Vagina (tissue), 2 donors: ENCODE results near the gene DEK. TPM values are rescaled to one million over a fixed set of nuclear protein-coding genes. Genes with fewer than 3 reads are reported as not detected.

Experiments
- DNase-seq, 2 donors: peaks; one replicate each; pipeline ENCODE4 v3.0.0-alpha.2; 2017; ENCODE audit errors: extremely low spot score in 2 of 2
- H3K27ac ChIP-seq: fragments of 200-600 bp; sonication (generic); one replicate; pipeline ENCODE4 v1.5.1; 2019
- H3K27me3 ChIP-seq: fragments of 200-600 bp; sonication (generic); one replicate; pipeline ENCODE4 v1.5.1; 2019
- H3K36me3 ChIP-seq, 2 donors: fragments of 200-600 bp; sonication (generic); one replicate each; pipeline ENCODE4 v1.5.1; 2017 to 2019
- H3K4me1 ChIP-seq: fragments of 200-600 bp; sonication (generic); one replicate; pipeline ENCODE4 v1.5.1; 2019
- H3K4me3 ChIP-seq, 2 donors: fragments of 200-600 bp; sonication (generic); 1 replicate in 1 of 2; 2 replicates in 1 of 2; pipeline ENCODE4 v1.5.1; 2016 to 2019
- H3K9me3 ChIP-seq: fragments of 200-600 bp; sonication (generic); one replicate; pipeline ENCODE4 v1.5.1; 2019
- POLR2A ChIP-seq, 2 donors: fragments of 450-650 bp; IDR thresholded peaks; one replicate each; pipeline ENCODE4 v1.6.1; 2017; ENCODE audit warnings: antibody characterized with exemption in 2 of 2, mild to moderate bottlenecking in 2 of 2, moderate library complexity in 2 of 2
- POLR2AphosphoS5 ChIP-seq, 2 donors: sonication (generic); formaldehyde crosslinking; IDR thresholded peaks; one replicate each; pipeline ENCODE4 v1.9.0; 2017; ENCODE audit warnings: antibody characterized with exemption in 2 of 2, mild to moderate bottlenecking in 2 of 2, low read depth in 1 of 2; ENCODE audit not compliant: insufficient read depth in 1 of 2
- intact Hi-C: fragments of 100-400 bp; cut with DNase I; formaldehyde crosslinking; loops from one replicate; pipeline ENCODE4 v1.15.1; 2023
- total RNA-seq: library from RNA; depleted of rRNA; stranded (reverse); fragments of >200 nt; gene quantifications from one replicate; pipeline ENCODE4 v1.2.3, GENCODE V29; 2016
- TF ChIP-seq, protein P1 (sequence below), 3 experiments: fragments of 450-650 bp in 2 of 3; fragments of 200-600 bp in 1 of 3; sonication (generic) in 1 of 3; IDR thresholded peaks; one replicate each; pipeline ENCODE4 v1.5.1; 2017 to 2019; ENCODE audit warnings: antibody characterized with exemption in 3 of 3, mild to moderate bottlenecking in 2 of 3, moderate library complexity in 2 of 3

Gene DEK
- total RNA-seq, 1 donor from 2014 or later, result 121 TPM

DNA sequence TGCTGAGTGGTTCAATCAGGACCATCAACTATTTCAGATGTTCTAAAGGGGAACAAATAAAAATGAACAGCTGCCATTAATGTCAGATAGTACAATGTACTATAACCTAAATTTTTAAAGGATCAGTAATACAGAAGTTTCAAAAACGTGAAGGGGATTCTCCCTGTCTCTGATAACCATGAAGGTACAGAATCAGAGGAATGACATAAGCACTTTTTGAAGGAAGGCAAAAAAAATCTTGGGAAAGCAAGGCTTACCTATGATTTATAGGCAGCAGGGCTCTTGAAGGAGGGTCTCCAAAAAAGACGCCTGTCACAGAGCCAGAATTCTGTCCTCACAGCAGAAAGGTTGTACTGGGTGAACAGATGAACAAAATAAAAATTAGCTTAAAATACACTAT, 20.1 kb downstream of the DEK start:
- TF ChIP-seq POLR2AphosphoS5 (IDR thresholded peaks at IDR 0.05; ENCODE audit: insufficient read depth in 1 of 2, low read depth in 1 of 2), result no peak
- no peak for TF ChIP-seq POLR2A (IDR thresholded peaks at IDR 0.05)
- TF ChIP-seq, protein P1, sequence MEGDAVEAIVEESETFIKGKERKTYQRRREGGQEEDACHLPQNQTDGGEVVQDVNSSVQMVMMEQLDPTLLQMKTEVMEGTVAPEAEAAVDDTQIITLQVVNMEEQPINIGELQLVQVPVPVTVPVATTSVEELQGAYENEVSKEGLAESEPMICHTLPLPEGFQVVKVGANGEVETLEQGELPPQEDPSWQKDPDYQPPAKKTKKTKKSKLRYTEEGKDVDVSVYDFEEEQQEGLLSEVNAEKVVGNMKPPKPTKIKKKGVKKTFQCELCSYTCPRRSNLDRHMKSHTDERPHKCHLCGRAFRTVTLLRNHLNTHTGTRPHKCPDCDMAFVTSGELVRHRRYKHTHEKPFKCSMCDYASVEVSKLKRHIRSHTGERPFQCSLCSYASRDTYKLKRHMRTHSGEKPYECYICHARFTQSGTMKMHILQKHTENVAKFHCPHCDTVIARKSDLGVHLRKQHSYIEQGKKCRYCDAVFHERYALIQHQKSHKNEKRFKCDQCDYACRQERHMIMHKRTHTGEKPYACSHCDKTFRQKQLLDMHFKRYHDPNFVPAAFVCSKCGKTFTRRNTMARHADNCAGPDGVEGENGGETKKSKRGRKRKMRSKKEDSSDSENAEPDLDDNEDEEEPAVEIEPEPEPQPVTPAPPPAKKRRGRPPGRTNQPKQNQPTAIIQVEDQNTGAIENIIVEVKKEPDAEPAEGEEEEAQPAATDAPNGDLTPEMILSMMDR (IDR thresholded peaks at IDR 0.05), result no peak
- H3K27me3 ChIP-seq, result no peaks in the 10 kb centered on the region
- H3K4me1 ChIP-seq, result peaks cover 38% of the 10 kb centered on the region
- H3K27ac ChIP-seq, result no peak overlapping the region
- no peak for DNase-seq
- no peak overlapping the region for H3K4me3 ChIP-seq
- no peaks in the 10 kb centered on the region for H3K9me3 ChIP-seq
- H3K36me3 ChIP-seq, result peaks cover 0 to 13% of the 10 kb centered on the region in 2 donors
- intact Hi-C loops, result no loop called here

DNA sequence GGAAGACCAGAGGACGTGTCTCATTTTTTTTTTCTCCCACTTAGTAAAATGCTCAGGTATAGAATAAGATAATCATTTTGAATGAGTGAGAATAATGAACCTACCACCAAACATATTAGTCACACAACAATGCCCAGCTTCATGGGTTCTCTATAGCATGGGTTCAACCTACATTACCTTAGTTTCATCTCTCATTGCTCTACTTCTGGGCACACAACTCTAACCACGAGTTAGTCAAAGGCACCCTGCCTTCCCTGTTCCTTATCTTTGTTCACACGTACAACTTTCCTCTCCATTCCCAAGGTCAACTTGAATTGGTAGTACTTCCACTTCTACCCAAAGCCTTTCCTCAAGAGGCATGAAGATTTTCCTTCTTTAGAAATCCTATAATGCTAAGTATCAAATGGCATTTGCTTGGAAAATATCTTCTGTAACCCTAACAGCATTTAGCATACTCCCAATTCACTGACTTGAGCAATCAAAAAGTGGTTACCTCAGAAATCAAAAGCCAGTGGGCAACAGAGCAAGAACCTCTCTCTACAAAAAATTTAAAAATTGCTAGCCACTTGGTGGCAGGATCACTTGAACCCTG, 20.9 kb downstream of the DEK start:
- Histone ChIP-seq H3K27me3 (no peaks in the 10 kb centered on the region), H3K27ac (no peak overlapping the region), H3K36me3 (peaks cover 0 to 12% of the 10 kb centered on the region in 2 donors), H3K4me3 (no peak overlapping the region), H3K9me3 (no peaks in the 10 kb centered on the region), H3K4me1 (peaks cover 38% of the 10 kb centered on the region)
- intact Hi-C loops, result no loop called here
- TF ChIP-seq POLR2A (IDR thresholded peaks at IDR 0.05) (no peak), POLR2AphosphoS5 (IDR thresholded peaks at IDR 0.05; ENCODE audit: insufficient read depth in 1 of 2, low read depth in 1 of 2) (no peak)
- TF ChIP-seq, protein P1 (IDR thresholded peaks at IDR 0.05), result no peak
- DNase-seq, result no peak

DNA sequence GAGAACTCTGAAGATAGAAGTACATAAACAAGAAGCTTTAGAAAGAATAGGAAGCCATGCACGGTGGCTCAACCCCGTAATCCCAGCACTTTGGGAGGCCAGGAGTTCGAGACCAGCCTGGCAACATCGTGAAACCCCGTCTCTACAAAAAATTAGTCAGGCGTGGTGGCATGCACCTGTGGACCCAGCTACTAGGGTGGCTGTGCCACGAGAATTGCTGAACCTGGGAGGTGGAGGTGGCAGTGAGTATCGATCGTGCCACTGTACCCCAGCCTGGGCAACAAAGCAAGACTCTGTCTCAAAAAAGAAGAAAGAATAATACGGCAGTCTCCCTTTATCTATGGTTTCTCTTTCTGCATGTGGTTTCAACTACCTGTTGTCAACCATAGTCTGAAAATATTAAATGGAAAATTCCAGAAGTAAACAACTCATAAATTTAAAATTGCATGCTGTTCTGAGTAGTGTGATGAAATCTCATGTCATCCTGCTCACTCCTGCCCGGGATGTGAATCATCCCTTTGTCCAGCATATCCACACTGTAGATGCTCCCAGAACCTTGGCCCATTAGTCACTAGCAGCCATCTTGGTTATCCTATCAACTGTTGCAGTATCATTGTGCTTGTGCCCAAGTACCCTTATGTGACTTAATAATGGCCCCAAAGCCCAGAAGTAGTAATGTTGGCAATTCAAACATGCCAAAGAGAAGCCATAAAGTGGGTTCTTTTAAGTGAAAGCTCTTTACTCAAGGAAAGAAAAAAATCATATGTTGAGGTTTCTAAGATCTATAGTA, 22.1 kb downstream of the DEK start:
- H3K36me3 ChIP-seq, result peaks cover 0 to 12% of the 10 kb centered on the region in 2 donors
- no peak overlapping the region for H3K4me3 ChIP-seq
- H3K27me3 ChIP-seq, result no peaks in the 10 kb centered on the region
- no peak for TF ChIP-seq POLR2A (IDR thresholded peaks at IDR 0.05)
- TF ChIP-seq POLR2AphosphoS5 (IDR thresholded peaks at IDR 0.05; ENCODE audit: insufficient read depth in 1 of 2, low read depth in 1 of 2), result peak in 1 of 2 donors; percentile 79
- DNase-seq, result no peak
- no peaks in the 10 kb centered on the region for H3K9me3 ChIP-seq
- peaks cover 38% of the 10 kb centered on the region for H3K4me1 ChIP-seq
- intact Hi-C loops, result no loop called here
- H3K27ac ChIP-seq, result peak overlapping the region; percentile 18

- TF ChIP-seq, protein P1 (IDR thresholded peaks at IDR 0.05), result no peak
- TF ChIP-seq POLR2A (IDR thresholded peaks at IDR 0.05) (no peak), POLR2AphosphoS5 (IDR thresholded peaks at IDR 0.05; ENCODE audit: insufficient read depth in 1 of 2, low read depth in 1 of 2) (peak in 1 of 2 donors; percentile 62)
- intact Hi-C loops, result no loop called here
- DNase-seq, result no peak
- Histone ChIP-seq H3K4me3 (no peak overlapping the region), H3K27ac (no peak overlapping the region), H3K27me3 (no peaks in the 10 kb centered on the region), H3K4me1 (peaks cover 31% of the 10 kb centered on the region), H3K36me3 (peaks cover 0 to 17% of the 10 kb centered on the region in 2 donors), H3K9me3 (no peaks in the 10 kb centered on the region)
Observed at GRCh38 chr6:18241208-18242038, 22.9 kb downstream of the DEK start.

DNA sequence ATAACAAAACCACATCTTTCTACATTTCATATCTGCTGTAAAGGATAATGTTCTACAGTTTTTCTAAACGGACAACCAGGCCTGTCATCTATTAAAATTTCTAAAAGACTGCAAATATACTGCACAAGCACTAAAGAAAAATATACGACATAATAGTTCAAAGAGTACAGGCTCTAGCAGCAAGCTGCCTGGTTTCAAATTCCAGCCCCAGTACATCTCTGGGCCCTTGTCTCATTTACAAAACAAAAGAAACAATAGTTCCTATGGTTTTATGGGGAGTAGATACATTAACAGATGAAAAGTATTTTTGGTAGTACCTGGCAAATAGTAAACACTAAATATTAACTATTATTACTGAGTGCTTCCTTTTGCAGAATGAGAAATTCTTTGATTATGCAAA, 24.1 kb downstream of the DEK start:
- H3K36me3 ChIP-seq, result peaks cover 0 to 22% of the 10 kb centered on the region in 2 donors
- intact Hi-C loops, result no loop called here
- H3K4me3 ChIP-seq, result no peak overlapping the region
- DNase-seq, result no peak
- no peaks in the 10 kb centered on the region for H3K27me3 ChIP-seq
- H3K4me1 ChIP-seq, result peaks cover 21% of the 10 kb centered on the region
- H3K9me3 ChIP-seq, result no peaks in the 10 kb centered on the region
- no peak overlapping the region for H3K27ac ChIP-seq
- TF ChIP-seq POLR2AphosphoS5 (IDR thresholded peaks at IDR 0.05; ENCODE audit: insufficient read depth in 1 of 2, low read depth in 1 of 2) (no peak), POLR2A (IDR thresholded peaks at IDR 0.05) (no peak)
- TF ChIP-seq, protein P1 (IDR thresholded peaks at IDR 0.05), result no peak
